ENCODE results near the gene OR3A3.

DNA sequence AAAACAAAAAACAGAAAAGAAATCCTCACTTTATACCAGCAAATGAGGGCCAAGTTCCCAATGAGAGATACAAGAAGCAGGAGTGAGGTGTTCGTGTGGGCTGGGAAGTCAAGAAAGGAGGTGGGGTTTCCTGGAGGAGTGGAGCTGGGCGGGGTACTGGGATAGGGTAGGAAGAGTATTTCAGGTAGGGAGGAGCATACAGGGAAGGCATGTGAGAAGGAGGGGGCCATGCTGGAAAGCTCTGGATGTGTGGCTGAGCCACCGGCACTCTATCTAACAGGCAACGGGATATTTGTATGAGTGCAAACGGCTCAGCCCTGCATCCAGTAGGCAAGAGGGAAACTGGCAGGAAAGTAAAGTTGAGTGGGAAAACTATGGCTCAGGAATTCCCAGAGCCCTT is 29.2 kb upstream of the OR3A3 start:
- TF ChIP-seq EP300 (IDR thresholded peaks at IDR 0.05): no peak
- TF ChIP-seq, protein P1, sequence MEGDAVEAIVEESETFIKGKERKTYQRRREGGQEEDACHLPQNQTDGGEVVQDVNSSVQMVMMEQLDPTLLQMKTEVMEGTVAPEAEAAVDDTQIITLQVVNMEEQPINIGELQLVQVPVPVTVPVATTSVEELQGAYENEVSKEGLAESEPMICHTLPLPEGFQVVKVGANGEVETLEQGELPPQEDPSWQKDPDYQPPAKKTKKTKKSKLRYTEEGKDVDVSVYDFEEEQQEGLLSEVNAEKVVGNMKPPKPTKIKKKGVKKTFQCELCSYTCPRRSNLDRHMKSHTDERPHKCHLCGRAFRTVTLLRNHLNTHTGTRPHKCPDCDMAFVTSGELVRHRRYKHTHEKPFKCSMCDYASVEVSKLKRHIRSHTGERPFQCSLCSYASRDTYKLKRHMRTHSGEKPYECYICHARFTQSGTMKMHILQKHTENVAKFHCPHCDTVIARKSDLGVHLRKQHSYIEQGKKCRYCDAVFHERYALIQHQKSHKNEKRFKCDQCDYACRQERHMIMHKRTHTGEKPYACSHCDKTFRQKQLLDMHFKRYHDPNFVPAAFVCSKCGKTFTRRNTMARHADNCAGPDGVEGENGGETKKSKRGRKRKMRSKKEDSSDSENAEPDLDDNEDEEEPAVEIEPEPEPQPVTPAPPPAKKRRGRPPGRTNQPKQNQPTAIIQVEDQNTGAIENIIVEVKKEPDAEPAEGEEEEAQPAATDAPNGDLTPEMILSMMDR (IDR thresholded peaks at IDR 0.05): no peak
